Measurements from ENCODE around the gene ITGB3.

- TF ChIP-seq POLR2A (IDR thresholded peaks at IDR 0.05; ENCODE audit: low read depth, low read length) (no peak), TAF1 (IDR thresholded peaks at IDR 0.05; ENCODE audit: borderline replicate concordance, low read depth, low read length) (no peak)
Observed at GRCh38 chr17:47220531-47220999, 33.1 kb upstream of the ITGB3 start.

Data from GM12892 (cell line).